H1 (cell line): Measurements from ENCODE around the gene DGKD. TPM values are rescaled to one million over a fixed set of nuclear protein-coding genes. Genes with fewer than 3 reads are reported as not detected.
A peak's percentile ranks its signal among the peaks of the same experiment; 100 is the strongest.

Source experiments
- CTCF ChIA-PET: fragments of 300-600 bp; sonication (Branson Sonifier 250); formaldehyde crosslinking; loops from one replicate; lab custom pipeline; 2021; ENCODE audit not compliant: partially characterized antibody; lab: Charles Lee
- POLR2A ChIA-PET: fragments of 300-600 bp; sonication (Branson Sonifier 250); formaldehyde crosslinking; loops from one replicate; lab custom pipeline; 2021; ENCODE audit warnings: inconsistent platforms; ENCODE audit not compliant: partially characterized antibody; lab: Charles Lee
- DNase-seq, 2 experiments: peaks; one replicate each; pipeline versions ENCODE4 v3.0.0 to v3.0.0-alpha.2; 2010 to 2022; ENCODE audit warnings: low spot score in 2 of 2, low read depth in 1 of 2, mixed read lengths in 1 of 2
- FAIRE-seq: peaks from 2 replicates; lab custom pipeline; 2011; peaks lifted over from hg19 to GRCh38; lab: Jason Lieb, UNC
- H2AFZ ChIP-seq: 2 replicates; pipeline ENCODE4 v1.8.1; 2012; ENCODE audit warnings: low read length, inconsistent platforms
- H2AK5ac ChIP-seq: 2 replicates; pipeline ENCODE4 v1.6.1; 2013; ENCODE audit warnings: low read depth, low read length
- H2BK120ac ChIP-seq: replicated peaks from 2 replicates; pipeline ENCODE3; 2013; ENCODE audit warnings: low read depth, low read length, inconsistent platforms
- H2BK12ac ChIP-seq: 2 replicates; pipeline ENCODE4 v1.6.1; 2013; ENCODE audit warnings: low read depth, low read length
- H2BK15ac ChIP-seq: 2 replicates; pipeline ENCODE4 v1.6.1; 2013; ENCODE audit warnings: low read length
- H2BK20ac ChIP-seq: 2 replicates; pipeline ENCODE4 v1.6.1; 2013; ENCODE audit warnings: low read length
- H2BK5ac ChIP-seq: 2 replicates; pipeline ENCODE4 v1.6.1; 2013; ENCODE audit warnings: low read depth, low read length
- H3K14ac ChIP-seq: 2 replicates; pipeline ENCODE4 v1.6.1; 2013; ENCODE audit warnings: inconsistent platforms; ENCODE audit not compliant: insufficient read length
- H3K18ac ChIP-seq: 2 replicates; pipeline ENCODE4 v1.6.1; 2013; ENCODE audit warnings: low read length; ENCODE audit errors: extremely low read depth
- H3K23ac ChIP-seq: 2 replicates; pipeline ENCODE4 v1.6.1; 2013; ENCODE audit warnings: inconsistent platforms; ENCODE audit not compliant: insufficient read length
- H3K23me2 ChIP-seq: 2 replicates; pipeline ENCODE4 v1.6.1; 2013; ENCODE audit warnings: low read depth, low read length
- H3K27ac ChIP-seq: 2 replicates; pipeline ENCODE4 v1.6.1; 2011; ENCODE audit warnings: low read depth, low read length, inconsistent platforms
- H3K27me3 ChIP-seq, 4 experiments: replicated peaks in 1 of 4; 1 replicate in 1 of 4; 2 replicates in 3 of 4; pipeline versions ENCODE4 v1.6.1 to v1.8.1; 2011 to 2013; ENCODE audit warnings: low read length in 3 of 4, mild to moderate bottlenecking in 3 of 4, inconsistent platforms in 2 of 4, mixed read lengths in 2 of 4, moderate library complexity in 1 of 4; ENCODE audit not compliant: control insufficient read depth in 3 of 4, insufficient read depth in 3 of 4; ENCODE audit errors: extremely low read depth in 1 of 4
- H3K36me3 ChIP-seq, 4 experiments: 2 replicates each; pipeline versions ENCODE4 v1.6.1 to v1.8.1; 2011 to 2013; ENCODE audit warnings: mild to moderate bottlenecking in 4 of 4, low read length in 3 of 4, moderate library complexity in 2 of 4, control low read depth in 1 of 4, inconsistent platforms in 1 of 4; ENCODE audit not compliant: insufficient read depth in 4 of 4, control insufficient read depth in 2 of 4
- H3K4ac ChIP-seq: replicated peaks from 2 replicates; pipeline ENCODE3; 2013; ENCODE audit warnings: low read length, low read depth, mixed read lengths, inconsistent platforms; ENCODE audit not compliant: insufficient read length
- H3K4me1 ChIP-seq, 4 experiments: replicated peaks in 1 of 4; 1 replicate in 1 of 4; 2 replicates in 3 of 4; pipeline versions ENCODE4 v1.6.1 to v1.8.1; 2011 to 2013; ENCODE audit warnings: low read length in 3 of 4, inconsistent platforms in 2 of 4, mixed read lengths in 1 of 4; ENCODE audit not compliant: insufficient read depth in 4 of 4, control insufficient read depth in 3 of 4
- H3K4me2 ChIP-seq, 2 experiments: 2 replicates each; pipeline versions ENCODE4 v1.6.1 to v1.8.1; 2011 to 2013; ENCODE audit warnings: low read depth in 2 of 2, low read length in 2 of 2, control low read depth in 1 of 2, inconsistent platforms in 1 of 2, mild to moderate bottlenecking in 1 of 2; ENCODE audit not compliant: insufficient read depth in 1 of 2
- H3K4me3 ChIP-seq, 4 experiments: fragments of 200-600, 300-600 bp in 1 of 4; sonication (generic), shearing (Covaris generic), sonication (Bioruptor Twin) in 1 of 4; 2 replicates each; pipeline versions ENCODE4 v1.5.1 to v1.8.1; 2011 to 2016; ENCODE audit warnings: low read length in 4 of 4, low read depth in 3 of 4, control low read depth in 2 of 4, inconsistent platforms in 2 of 4, mild to moderate bottlenecking in 2 of 4, mixed read lengths in 1 of 4, moderate library complexity in 1 of 4; ENCODE audit not compliant: insufficient read depth in 2 of 4; ENCODE audit errors: extremely low read depth in 1 of 4
- H3K56ac ChIP-seq: replicated peaks from 2 replicates; pipeline ENCODE3; 2013; ENCODE audit warnings: low read depth, mild to moderate bottlenecking, mixed read lengths, low read length, inconsistent platforms; ENCODE audit not compliant: insufficient read length
- H3K79me1 ChIP-seq: 2 replicates; pipeline ENCODE4 v1.6.1; 2013; ENCODE audit warnings: low read depth, low read length, control low read depth
- H3K79me2 ChIP-seq, 2 experiments: 2 replicates each; pipeline versions ENCODE4 v1.6.1 to v1.8.1; 2012 to 2013; ENCODE audit warnings: low read length in 2 of 2, mild to moderate bottlenecking in 2 of 2, inconsistent platforms in 1 of 2; ENCODE audit not compliant: insufficient read depth in 2 of 2, control insufficient read depth in 1 of 2
- H3K9ac ChIP-seq, 4 experiments: replicated peaks in 1 of 4; 1 replicate in 1 of 4; 2 replicates in 3 of 4; pipeline versions ENCODE4 v1.6.1 to v1.8.1; 2011 to 2013; ENCODE audit warnings: low read depth in 3 of 4, low read length in 3 of 4, control low read depth in 2 of 4, mild to moderate bottlenecking in 2 of 4, moderate library complexity in 2 of 4, inconsistent platforms in 1 of 4; ENCODE audit errors: extremely low read depth in 1 of 4
- H3K9me3 ChIP-seq, 2 experiments: 2 replicates each; pipeline versions ENCODE4 v1.6.1 to v1.8.1; 2012 to 2013; ENCODE audit warnings: mild to moderate bottlenecking in 2 of 2, moderate library complexity in 2 of 2, control low read depth in 1 of 2, inconsistent platforms in 1 of 2, low read depth in 1 of 2, low read length in 1 of 2, mixed read lengths in 1 of 2; ENCODE audit not compliant: insufficient read depth in 2 of 2
- H4K20me1 ChIP-seq, 2 experiments: replicated peaks in 1 of 2; 2 replicates each; pipeline versions ENCODE3 to v1.8.1; 2011 to 2013; ENCODE audit warnings: inconsistent platforms in 2 of 2, low read length in 2 of 2, mild to moderate bottlenecking in 1 of 2; ENCODE audit not compliant: insufficient read depth in 2 of 2, control insufficient read depth in 1 of 2
- H4K5ac ChIP-seq: 2 replicates; pipeline ENCODE4 v1.6.1; 2013; ENCODE audit warnings: low read length, low read depth, mixed read lengths, inconsistent platforms; ENCODE audit not compliant: insufficient read length
- H4K8ac ChIP-seq: 2 replicates; pipeline ENCODE4 v1.8.0; 2013; ENCODE audit warnings: mild to moderate bottlenecking, moderate library complexity, low read length, inconsistent platforms; ENCODE audit not compliant: insufficient read depth; ENCODE audit errors: extremely low read depth
- H4K91ac ChIP-seq: replicated peaks from 2 replicates; pipeline ENCODE3; 2013; ENCODE audit warnings: low read length, mixed read lengths, inconsistent platforms; ENCODE audit not compliant: insufficient read length
- CTCF ChIP-seq, 3 experiments: IDR thresholded peaks; 1 replicate in 2 of 3; 2 replicates in 1 of 3; pipeline versions ENCODE4 v1.5.1 to v1.6.1; 2011; ENCODE audit warnings: low read length in 3 of 3, mild to moderate bottlenecking in 3 of 3, inconsistent platforms in 2 of 3, low read depth in 1 of 3, moderate library complexity in 1 of 3; ENCODE audit not compliant: insufficient read depth in 1 of 3; ENCODE audit errors: control extremely low read depth in 1 of 3
- KDM1A ChIP-seq: fragments of 200-600, 300-600 bp; sonication (generic); IDR thresholded peaks from 2 replicates; pipeline ENCODE4 v1.7.1; 2016; ENCODE audit warnings: mild to moderate bottlenecking, low read length, borderline replicate concordance
- WGBS, 2 experiments: shearing (Covaris generic) in 1 of 2; methylation state at CpG; one replicate each; pipeline versions ENCODE4 v1.1.6 to v1.1.7; 2013 to 2015; ENCODE audit warnings: low lambda C conversion rate in 2 of 2, mixed read lengths in 2 of 2, inconsistent platforms in 1 of 2, low coverage in 1 of 2, missing lambda C conversion rate in 1 of 2; ENCODE audit not compliant: insufficient replicate concordance in 2 of 2, insufficient coverage in 1 of 2, insufficient read length in 1 of 2; ENCODE audit errors: extremely low coverage in 1 of 2, missing lambda C conversion rate in 1 of 2; 5-methylcytosine and 5-hydroxymethylcytosine counted together
- polyA plus RNA-seq, 7 experiments: library from polyadenylated mRNA; depleted of rRNA in 3 of 7; stranded (reverse) in 5 of 7; unstranded in 2 of 7; fragments of >200 nt in 5 of 7; fragments of 200-250 nt in 2 of 7; gene quantifications; 1 replicate in 5 of 7; 2 replicates in 1 of 7; 4 replicates in 1 of 7; pipeline versions ENCODE4 v1.2.1 to v1.2.3, GENCODE V29; 2011 to 2013; ENCODE audit warnings: missing spikeins in 2 of 7, mixed read lengths in 2 of 7
- total RNA-seq: library from RNA; stranded (reverse); fragmentation: NEBNext Ultra II Directional; extraction: Animal tissue kit (Norgen Biotek cat#: 25700); gene quantifications from 2 replicates; pipeline ENCODE4 v1.2.1, GENCODE V29; 2021

Gene DGKD
- total and polyA plus RNA-seq, 2 of the 8 experiments (the other 6 are each of a cell fraction or from before 2014, with no cell fraction given) = 7.7 to 30.9 TPM

- H3K4me3 ChIP-seq = no peak overlapping the region
- TF ChIP-seq CTCF (IDR thresholded peaks at IDR 0.05; ENCODE audit: control extremely low read depth in 1 of 3, insufficient read depth in 1 of 3, low read depth in 1 of 3, low read length in 3 of 3) (no peak), KDM1A (peak; percentile 76)
- H4K91ac ChIP-seq = no peak overlapping the region
- FAIRE-seq = no peak
- no peaks in the 10 kb centered on the region for H3K36me3 ChIP-seq
- H2BK15ac ChIP-seq = no peak overlapping the region
- H3K56ac ChIP-seq = no peak overlapping the region
- no peak overlapping the region for H3K9ac ChIP-seq
- no peak overlapping the region for H2BK20ac ChIP-seq
- H3K18ac ChIP-seq = no peak overlapping the region; the same call in 1 of the 2 replicates
- H3K79me2 ChIP-seq = peaks cover 0 to 5% of the 10 kb centered on the region in 2 experiments; a peak in 1 of 4 replicates
- no peak overlapping the region for H3K27ac ChIP-seq
- H3K27me3 ChIP-seq = no peaks in the 10 kb centered on the region
- H3K4ac ChIP-seq = no peak overlapping the region
- no peak overlapping the region for H3K23ac ChIP-seq
- ChIA-PET CTCF (interaction anchor here (0.6 to 1.7 kb wide), 3 partner anchors 9 to 136 kb away, joined by 3 to 5 read pairs (median 4); partner anchors contain the start of gene DGKD), POLR2A (interaction anchor here (1.5 kb wide), 1 partner anchor 10 kb away, joined by 6 read pairs; no protein-coding TSS in a partner anchor)
- 0 out of 2 replicates have a peak overlapping the region, but pooled peaks have one; percentile 24 for H2AK5ac ChIP-seq
- no peak overlapping the region for H4K8ac ChIP-seq
- H3K9me3 ChIP-seq = no peaks in the 10 kb centered on the region
- peaks cover 0 to 1% of the 10 kb centered on the region in 2 experiments for H4K20me1 ChIP-seq
- H2BK12ac ChIP-seq = no peak overlapping the region
- no peak overlapping the region for H2BK120ac ChIP-seq
- no peaks in the 10 kb centered on the region for H3K23me2 ChIP-seq
- peaks cover 0 to 6% (median 3%) of the 10 kb centered on the region in 4 experiments; a peak in 4 of 7 replicates for H3K4me1 ChIP-seq
- no peak overlapping the region for H4K5ac ChIP-seq
- no peak overlapping the region for H2AFZ ChIP-seq
- no peak for DNase-seq
- H3K14ac ChIP-seq = no peak overlapping the region
- H2BK5ac ChIP-seq = no peak overlapping the region
- H3K79me1 ChIP-seq = no peaks in the 10 kb centered on the region
- no peak overlapping the region for H3K4me2 ChIP-seq
- WGBS, 2 experiments = 93% methylated on average over 6 of the region's 6 CpGs; no CpG with 5 or more reads in 1 of the 2 experiments
These were observed 11.7 kb downstream of the DGKD start for GRCh38 chr2:233365861-233366520.
